Activated CD8-positive, alpha-beta memory T cell treated with anti-CD3 and anti-CD28 coated beads for 4 hours (primary cell): ENCODE results near the gene ZBTB20.
A peak's percentile ranks its signal among the peaks of the same experiment; 100 is the strongest.

Experiments used
- DNase-seq, 2 donors: peaks; one replicate each; pipeline ENCODE4 v3.0.0-alpha.2; 2020; ENCODE audit warnings: low read depth in 2 of 2

The ZBTB20 gene

GRCh38 chr3:114411190-114411668 is 735.9 kb downstream of the ZBTB20 start:
- DNase-seq: no peak

- no peak for DNase-seq
Measured at GRCh38 chr3:114408736-114409670, 738.1 kb downstream of the ZBTB20 start.

GRCh38 chr3:114406922-114407321 is 740.2 kb downstream of the ZBTB20 start:
- DNase-seq: no peak

GRCh38 chr3:114406286-114406685 is 740.8 kb downstream of the ZBTB20 start:
- DNase-seq: no peak

GRCh38 chr3:114405202-114405990 is 741.7 kb downstream of the ZBTB20 start:
- DNase-seq: no peak

- DNase-seq: no peak
Measured at GRCh38 chr3:114404590-114404989, 742.5 kb downstream of the ZBTB20 start.

- no peak for DNase-seq
Measured at GRCh38 chr3:114402838-114403237, 744.2 kb downstream of the ZBTB20 start.

- DNase-seq: no peak
Measured at GRCh38 chr3:114401346-114401745, 745.7 kb downstream of the ZBTB20 start.

- DNase-seq: no peak
Measured at GRCh38 chr3:114400371-114400770, 746.7 kb downstream of the ZBTB20 start.

GRCh38 chr3:114394551-114394950 is 752.5 kb downstream of the ZBTB20 start:
- DNase-seq: no peak

GRCh38 chr3:114393367-114394072 is 753.6 kb downstream of the ZBTB20 start:
- DNase-seq: no peak

GRCh38 chr3:114392831-114393230 is 754.3 kb downstream of the ZBTB20 start:
- no peak for DNase-seq

- peak in 1 of 2 donors; percentile 13 for DNase-seq
Measured at GRCh38 chr3:114389156-114389555, 757.9 kb downstream of the ZBTB20 start.

GRCh38 chr3:114384558-114384903 is 762.6 kb downstream of the ZBTB20 start:
- no peak for DNase-seq

- peak; percentile 25 to 40 for DNase-seq
Measured at GRCh38 chr3:114383875-114384557, 763.1 kb downstream of the ZBTB20 start.

GRCh38 chr3:114380233-114380651 is 766.8 kb downstream of the ZBTB20 start:
- DNase-seq: no peak

- DNase-seq: no peak
Measured at GRCh38 chr3:114379266-114379665, 767.8 kb downstream of the ZBTB20 start.

GRCh38 chr3:114378760-114379159 is 768.3 kb downstream of the ZBTB20 start:
- no peak for DNase-seq

GRCh38 chr3:114377426-114377825 is 769.7 kb downstream of the ZBTB20 start:
- no peak for DNase-seq

GRCh38 chr3:114376516-114377185 is 770.4 kb downstream of the ZBTB20 start:
- no peak for DNase-seq
